Measurements from ENCODE around the gene IKBKG. TPM values are rescaled to one million over a fixed set of nuclear protein-coding genes. Genes with fewer than 3 reads are reported as not detected.
A peak's percentile ranks its signal among the peaks of the same experiment; 100 is the strongest.

Gene IKBKG
- total and polyA plus RNA-seq, 2 of the 13 experiments (the other 11 are each of a cell fraction or from before 2014, with no cell fraction given), result 30.6 to 44.3 TPM

GRCh38 chrX:154547245-154548027, at the start of gene IKBKG (continued):
- TF ChIP-seq ZNF10 (CRISPR knock-in tag; IDR thresholded peaks at IDR 0.05; ENCODE audit: borderline replicate concordance, low read depth) (no peak), GABPB1 (CRISPR knock-in tag; IDR thresholded peaks at IDR 0.05) (peak; percentile 95), KMT2B (CRISPR knock-in tag; IDR thresholded peaks at IDR 0.05) (peak; percentile 40; the same call in 1 of the 2 replicates), CSRNP1 (CRISPR knock-in tag; IDR thresholded peaks at IDR 0.05) (no peak), ZNF124 (CRISPR knock-in tag; IDR thresholded peaks at IDR 0.05) (no peak), KDM5B (CRISPR knock-in tag; IDR thresholded peaks at IDR 0.05; ENCODE audit: borderline replicate concordance) (0 out of 2 replicates have a peak, but pooled peaks have one; percentile 5), SATB2 (CRISPR knock-in tag; IDR thresholded peaks at IDR 0.05) (no peak)
- TF ChIP-seq, protein P1, sequence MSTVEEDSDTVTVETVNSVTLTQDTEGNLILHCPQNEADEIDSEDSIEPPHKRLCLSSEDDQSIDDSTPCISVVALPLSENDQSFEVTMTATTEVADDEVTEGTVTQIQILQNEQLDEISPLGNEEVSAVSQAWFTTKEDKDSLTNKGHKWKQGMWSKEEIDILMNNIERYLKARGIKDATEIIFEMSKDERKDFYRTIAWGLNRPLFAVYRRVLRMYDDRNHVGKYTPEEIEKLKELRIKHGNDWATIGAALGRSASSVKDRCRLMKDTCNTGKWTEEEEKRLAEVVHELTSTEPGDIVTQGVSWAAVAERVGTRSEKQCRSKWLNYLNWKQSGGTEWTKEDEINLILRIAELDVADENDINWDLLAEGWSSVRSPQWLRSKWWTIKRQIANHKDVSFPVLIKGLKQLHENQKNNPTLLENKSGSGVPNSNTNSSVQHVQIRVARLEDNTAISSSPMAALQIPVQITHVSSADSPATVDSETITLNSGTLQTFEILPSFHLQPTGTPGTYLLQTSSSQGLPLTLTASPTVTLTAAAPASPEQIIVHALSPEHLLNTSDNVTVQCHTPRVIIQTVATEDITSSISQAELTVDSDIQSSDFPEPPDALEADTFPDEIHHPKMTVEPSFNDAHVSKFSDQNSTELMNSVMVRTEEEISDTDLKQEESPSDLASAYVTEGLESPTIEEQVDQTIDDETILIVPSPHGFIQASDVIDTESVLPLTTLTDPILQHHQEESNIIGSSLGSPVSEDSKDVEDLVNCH (CRISPR knock-in tag; IDR thresholded peaks at IDR 0.05), result no peak
- TF ChIP-seq, protein P2, sequence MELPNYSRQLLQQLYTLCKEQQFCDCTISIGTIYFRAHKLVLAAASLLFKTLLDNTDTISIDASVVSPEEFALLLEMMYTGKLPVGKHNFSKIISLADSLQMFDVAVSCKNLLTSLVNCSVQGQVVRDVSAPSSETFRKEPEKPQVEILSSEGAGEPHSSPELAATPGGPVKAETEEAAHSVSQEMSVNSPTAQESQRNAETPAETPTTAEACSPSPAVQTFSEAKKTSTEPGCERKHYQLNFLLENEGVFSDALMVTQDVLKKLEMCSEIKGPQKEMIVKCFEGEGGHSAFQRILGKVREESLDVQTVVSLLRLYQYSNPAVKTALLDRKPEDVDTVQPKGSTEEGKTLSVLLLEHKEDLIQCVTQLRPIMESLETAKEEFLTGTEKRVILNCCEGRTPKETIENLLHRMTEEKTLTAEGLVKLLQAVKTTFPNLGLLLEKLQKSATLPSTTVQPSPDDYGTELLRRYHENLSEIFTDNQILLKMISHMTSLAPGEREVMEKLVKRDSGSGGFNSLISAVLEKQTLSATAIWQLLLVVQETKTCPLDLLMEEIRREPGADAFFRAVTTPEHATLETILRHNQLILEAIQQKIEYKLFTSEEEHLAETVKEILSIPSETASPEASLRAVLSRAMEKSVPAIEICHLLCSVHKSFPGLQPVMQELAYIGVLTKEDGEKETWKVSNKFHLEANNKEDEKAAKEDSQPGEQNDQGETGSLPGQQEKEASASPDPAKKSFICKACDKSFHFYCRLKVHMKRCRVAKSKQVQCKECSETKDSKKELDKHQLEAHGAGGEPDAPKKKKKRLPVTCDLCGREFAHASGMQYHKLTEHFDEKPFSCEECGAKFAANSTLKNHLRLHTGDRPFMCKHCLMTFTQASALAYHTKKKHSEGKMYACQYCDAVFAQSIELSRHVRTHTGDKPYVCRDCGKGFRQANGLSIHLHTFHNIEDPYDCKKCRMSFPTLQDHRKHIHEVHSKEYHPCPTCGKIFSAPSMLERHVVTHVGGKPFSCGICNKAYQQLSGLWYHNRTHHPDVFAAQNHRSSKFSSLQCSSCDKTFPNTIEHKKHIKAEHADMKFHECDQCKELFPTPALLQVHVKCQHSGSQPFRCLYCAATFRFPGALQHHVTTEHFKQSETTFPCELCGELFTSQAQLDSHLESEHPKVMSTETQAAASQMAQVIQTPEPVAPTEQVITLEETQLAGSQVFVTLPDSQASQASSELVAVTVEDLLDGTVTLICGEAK (IDR thresholded peaks at IDR 0.05), result peak; percentile 52
- TF ChIP-seq, protein P2 (CRISPR knock-in tag; IDR thresholded peaks at IDR 0.05), result no peak; the same call in 1 of the 2 replicates
- TF ChIP-seq, protein P3, sequence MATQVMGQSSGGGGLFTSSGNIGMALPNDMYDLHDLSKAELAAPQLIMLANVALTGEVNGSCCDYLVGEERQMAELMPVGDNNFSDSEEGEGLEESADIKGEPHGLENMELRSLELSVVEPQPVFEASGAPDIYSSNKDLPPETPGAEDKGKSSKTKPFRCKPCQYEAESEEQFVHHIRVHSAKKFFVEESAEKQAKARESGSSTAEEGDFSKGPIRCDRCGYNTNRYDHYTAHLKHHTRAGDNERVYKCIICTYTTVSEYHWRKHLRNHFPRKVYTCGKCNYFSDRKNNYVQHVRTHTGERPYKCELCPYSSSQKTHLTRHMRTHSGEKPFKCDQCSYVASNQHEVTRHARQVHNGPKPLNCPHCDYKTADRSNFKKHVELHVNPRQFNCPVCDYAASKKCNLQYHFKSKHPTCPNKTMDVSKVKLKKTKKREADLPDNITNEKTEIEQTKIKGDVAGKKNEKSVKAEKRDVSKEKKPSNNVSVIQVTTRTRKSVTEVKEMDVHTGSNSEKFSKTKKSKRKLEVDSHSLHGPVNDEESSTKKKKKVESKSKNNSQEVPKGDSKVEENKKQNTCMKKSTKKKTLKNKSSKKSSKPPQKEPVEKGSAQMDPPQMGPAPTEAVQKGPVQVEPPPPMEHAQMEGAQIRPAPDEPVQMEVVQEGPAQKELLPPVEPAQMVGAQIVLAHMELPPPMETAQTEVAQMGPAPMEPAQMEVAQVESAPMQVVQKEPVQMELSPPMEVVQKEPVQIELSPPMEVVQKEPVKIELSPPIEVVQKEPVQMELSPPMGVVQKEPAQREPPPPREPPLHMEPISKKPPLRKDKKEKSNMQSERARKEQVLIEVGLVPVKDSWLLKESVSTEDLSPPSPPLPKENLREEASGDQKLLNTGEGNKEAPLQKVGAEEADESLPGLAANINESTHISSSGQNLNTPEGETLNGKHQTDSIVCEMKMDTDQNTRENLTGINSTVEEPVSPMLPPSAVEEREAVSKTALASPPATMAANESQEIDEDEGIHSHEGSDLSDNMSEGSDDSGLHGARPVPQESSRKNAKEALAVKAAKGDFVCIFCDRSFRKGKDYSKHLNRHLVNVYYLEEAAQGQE (IDR thresholded peaks at IDR 0.05; ENCODE audit: borderline replicate concordance in 1 of 2, low read depth in 1 of 2, low read length in 2 of 2), result no peak
